GM13977 (cell line): Measurements from ENCODE around the gene SIDT2.

Experiments
- DNase-seq: peaks from one replicate; pipeline ENCODE4 v3.0.0; 2012; ENCODE audit warnings: low spot score
- in situ Hi-C: fragments of 300-500 bp; cut with MboI; formaldehyde crosslinking; loops from one replicate; pipeline ENCODE4 v1.12.0; 2022; ENCODE audit warnings: low sequenced_read_pairs, low pct_unique_long_range_greater_than_20kb, mixed read lengths, inconsistent platforms; ENCODE audit not compliant: unreplicated experiment
- TF ChIP-seq, protein P1 (sequence below): IDR thresholded peaks from 2 replicates; pipeline ENCODE4 v1.5.1; 2012; ENCODE audit warnings: mild to moderate bottlenecking, control low read depth; ENCODE audit not compliant: insufficient read depth; ENCODE audit errors: extremely low read depth, missing control alignments

Gene SIDT2

GRCh38 chr11:117212697-117213355, 34.3 kb downstream of the SIDT2 start:
- TF ChIP-seq, protein P1, sequence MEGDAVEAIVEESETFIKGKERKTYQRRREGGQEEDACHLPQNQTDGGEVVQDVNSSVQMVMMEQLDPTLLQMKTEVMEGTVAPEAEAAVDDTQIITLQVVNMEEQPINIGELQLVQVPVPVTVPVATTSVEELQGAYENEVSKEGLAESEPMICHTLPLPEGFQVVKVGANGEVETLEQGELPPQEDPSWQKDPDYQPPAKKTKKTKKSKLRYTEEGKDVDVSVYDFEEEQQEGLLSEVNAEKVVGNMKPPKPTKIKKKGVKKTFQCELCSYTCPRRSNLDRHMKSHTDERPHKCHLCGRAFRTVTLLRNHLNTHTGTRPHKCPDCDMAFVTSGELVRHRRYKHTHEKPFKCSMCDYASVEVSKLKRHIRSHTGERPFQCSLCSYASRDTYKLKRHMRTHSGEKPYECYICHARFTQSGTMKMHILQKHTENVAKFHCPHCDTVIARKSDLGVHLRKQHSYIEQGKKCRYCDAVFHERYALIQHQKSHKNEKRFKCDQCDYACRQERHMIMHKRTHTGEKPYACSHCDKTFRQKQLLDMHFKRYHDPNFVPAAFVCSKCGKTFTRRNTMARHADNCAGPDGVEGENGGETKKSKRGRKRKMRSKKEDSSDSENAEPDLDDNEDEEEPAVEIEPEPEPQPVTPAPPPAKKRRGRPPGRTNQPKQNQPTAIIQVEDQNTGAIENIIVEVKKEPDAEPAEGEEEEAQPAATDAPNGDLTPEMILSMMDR, result no peak
- in situ Hi-C loops, result no loop called here
- DNase-seq, result no peak

DNA sequence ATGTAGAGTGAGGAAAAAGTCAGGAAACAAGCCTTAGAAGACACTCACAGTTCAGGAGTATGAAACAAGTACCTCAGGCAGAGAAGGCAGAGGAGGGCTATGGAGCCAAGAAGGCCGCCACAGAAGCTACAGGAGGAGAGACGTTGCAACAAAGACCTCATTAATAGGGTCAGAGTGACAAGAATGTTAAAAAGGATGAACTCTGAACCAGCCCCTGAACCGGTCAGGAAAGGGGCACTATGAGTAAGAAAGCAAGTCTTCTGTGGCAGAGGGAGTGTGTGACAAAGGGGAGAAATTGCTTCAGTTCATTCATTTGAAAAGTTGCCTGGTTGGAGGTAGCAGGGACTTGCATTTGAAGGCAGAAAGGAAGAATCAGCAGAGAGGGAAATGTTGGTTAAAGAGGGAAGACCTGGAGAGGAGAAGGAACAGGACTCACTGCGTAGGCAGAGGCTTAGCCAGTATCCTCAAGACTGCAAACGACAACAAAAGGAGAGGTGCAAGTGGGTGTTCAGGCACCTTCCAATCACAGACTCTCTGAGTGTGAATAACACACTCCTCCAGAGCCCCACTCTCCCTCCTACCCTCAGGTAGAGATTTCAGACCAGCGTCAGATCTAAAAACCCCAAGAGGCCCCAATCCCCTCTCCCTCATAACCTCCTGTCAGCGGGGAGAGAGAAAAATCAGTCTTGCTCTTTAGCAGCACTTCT, 36.0 kb downstream of the SIDT2 start:
- in situ Hi-C loops, result no loop called here
- no peak for DNase-seq

DNA sequence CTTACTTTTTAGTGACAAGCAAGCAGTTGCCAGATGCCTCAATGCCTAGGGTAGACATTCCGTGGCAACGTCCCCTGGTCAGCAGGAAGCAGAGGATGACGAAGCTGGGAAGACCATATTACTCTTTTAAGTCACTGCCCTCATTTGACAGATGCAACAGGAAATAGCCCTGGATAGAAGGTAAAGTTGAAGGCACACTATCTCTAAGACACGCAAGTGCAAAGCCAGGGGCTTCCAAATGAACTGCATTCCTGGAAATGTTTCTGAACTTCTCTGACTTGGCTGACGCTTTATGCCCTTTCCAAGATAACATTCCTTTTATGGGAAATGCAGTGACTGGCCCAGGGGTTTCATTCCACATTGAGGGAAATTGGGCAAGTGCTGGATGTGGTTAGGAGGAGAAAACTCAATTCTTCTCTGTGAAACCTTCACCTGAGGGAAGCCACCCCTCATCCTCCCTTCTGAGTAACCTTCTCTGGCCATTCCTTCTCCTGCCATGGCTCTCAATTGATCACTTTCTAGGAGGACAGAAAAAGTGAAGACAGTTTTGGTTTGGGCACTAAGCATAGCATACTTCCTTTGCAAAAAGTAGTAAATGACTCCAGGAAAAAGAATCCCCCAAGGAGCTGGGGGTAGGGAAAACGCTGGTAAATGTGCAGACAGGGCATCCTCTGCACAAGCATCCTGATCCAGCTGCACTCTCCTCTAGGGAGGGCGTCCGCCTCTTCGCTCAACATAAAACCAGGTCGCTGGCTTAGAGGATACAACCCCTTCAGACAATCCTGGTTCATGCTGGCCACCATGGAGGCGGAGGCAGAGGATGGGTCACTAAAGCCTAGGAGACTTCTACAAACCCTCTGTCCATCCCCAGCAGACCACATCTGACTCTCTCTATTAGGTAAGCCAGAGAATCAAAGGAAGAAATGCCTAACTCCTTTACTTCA, 38.9 kb downstream of the SIDT2 start:
- in situ Hi-C loops, result no loop called here
- no peak for DNase-seq
- TF ChIP-seq, protein P1, result no peak

More for the DNA sequence above, 36.0 kb downstream of the SIDT2 start:
- TF ChIP-seq, protein P1, result no peak

DNA sequence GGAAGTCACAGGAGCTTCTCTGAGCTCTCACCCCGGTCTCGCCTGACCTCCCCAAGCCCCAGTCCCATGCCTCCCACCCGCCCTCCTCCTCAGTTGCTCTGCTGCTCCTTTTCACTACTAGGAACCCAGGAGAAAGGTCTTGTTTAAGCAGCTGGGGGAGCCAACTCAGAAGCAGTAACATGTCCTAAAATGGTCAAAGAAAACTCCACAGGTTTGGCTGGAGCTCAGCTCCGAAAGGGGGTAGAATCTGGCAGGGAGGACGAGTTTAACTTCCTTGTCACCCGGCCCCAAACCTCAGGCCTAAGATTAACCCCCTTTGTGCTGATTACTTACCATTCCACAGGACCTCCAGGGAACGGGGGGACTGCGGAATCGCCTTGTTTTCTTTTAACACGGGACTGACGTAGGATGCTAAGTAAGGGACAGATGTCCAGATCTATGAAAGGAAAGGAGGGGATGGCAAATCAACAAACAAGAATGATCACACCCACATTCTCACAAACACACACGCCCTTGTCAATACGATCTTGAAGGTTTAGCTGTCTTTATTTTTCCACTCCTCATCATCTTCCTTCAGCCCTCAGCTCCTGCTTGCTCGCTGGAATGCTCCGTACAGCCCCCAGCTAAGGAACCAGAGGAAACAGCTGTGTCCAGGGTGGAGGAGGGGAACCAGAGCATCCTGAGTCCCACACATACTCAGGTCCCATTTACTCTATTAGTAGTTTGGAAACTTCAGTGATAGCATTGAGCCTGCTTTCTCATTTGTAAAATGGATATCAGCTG, 39.8 kb downstream of the SIDT2 start:
- in situ Hi-C loops, result no loop called here

DNA sequence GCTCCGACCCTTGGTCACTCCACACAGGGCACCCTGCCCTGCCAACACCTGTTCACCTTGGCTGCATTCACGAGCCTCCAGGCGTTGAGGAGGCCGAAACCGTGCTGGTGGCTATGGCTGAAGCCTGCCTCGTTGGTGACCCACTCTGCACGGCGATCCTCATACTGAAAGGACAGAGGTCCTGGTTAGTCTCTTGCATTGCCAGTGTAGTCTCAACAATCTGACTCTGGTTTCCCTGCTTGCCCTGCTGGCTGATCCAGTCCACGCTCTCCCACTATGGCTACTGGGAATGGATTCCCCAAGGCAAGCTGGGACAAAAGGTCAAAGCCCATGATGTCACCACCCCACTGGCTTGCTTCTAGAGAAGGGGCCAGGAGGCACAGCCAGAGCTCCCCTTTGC, 40.5 kb downstream of the SIDT2 start:
- TF ChIP-seq, protein P1, result no peak
- no peak for DNase-seq
- in situ Hi-C loops, result no loop called here

More for the DNA sequence above, 39.8 kb downstream of the SIDT2 start:
- DNase-seq, result no peak
- TF ChIP-seq, protein P1, result no peak

DNA sequence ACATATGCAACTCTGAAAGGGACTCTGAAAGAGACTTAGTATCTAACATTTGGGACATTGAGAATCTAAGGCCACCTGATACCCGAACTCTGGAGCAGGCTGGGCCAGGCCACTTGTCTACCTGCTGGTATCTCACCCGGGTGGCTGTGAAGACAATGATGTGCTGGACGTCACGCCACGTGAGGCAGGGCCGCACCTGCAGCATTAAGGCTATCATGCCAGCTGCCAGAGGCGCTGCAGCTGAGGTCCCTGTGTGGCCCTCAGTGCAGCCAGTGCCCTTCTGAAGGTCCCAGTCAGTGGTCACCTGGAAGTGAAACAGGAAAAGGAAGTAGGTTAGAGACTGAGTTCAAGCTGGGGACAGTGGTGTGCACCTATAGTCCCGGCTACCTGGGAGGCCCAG, 40.9 kb downstream of the SIDT2 start:
- in situ Hi-C loops, result no loop called here
- DNase-seq, result no peak
- TF ChIP-seq, protein P1, result no peak
